GM23338 (cell line): ENCODE results near the gene RNF31.

ENCODE experiments used
- CTCF ChIP-seq, 2 experiments: fragments of 200-600 bp in 1 of 2; sonication (generic) in 1 of 2; conservative IDR thresholded peaks; 2 replicates each; pipeline versions ENCODE4 v1.5.1 to v1.6.1; 2016 to 2017; ENCODE audit warnings: antibody characterized with exemption in 2 of 2, low read depth in 2 of 2, mild to moderate bottlenecking in 2 of 2, moderate library complexity in 1 of 2
- EZH2phosphoT487 ChIP-seq: fragments of 200-600 bp; sonication (generic); IDR thresholded peaks from one replicate; pipeline ENCODE4 v1.8.1; 2018; ENCODE audit warnings: antibody characterized with exemption; ENCODE audit not compliant: unreplicated experiment
- JUNB ChIP-seq: IDR thresholded peaks from one replicate; pipeline ENCODE4 v1.6.1; 2016; ENCODE audit warnings: antibody characterized with exemption; ENCODE audit not compliant: unreplicated experiment
- REST ChIP-seq: IDR thresholded peaks from one replicate; pipeline ENCODE4 v1.6.1; 2018; ENCODE audit warnings: antibody characterized with exemption; ENCODE audit not compliant: unreplicated experiment
- STAT1 ChIP-seq: IDR thresholded peaks from one replicate; pipeline ENCODE4 v1.6.1; 2016; ENCODE audit warnings: antibody characterized with exemption; ENCODE audit not compliant: unreplicated experiment

GRCh38 chr14:24133735-24134134 lies 13.6 kb upstream of the RNF31 start:
- no peak for TF ChIP-seq CTCF (conservative IDR thresholded peaks at IDR 0.05; ENCODE audit: low read depth in 2 of 2)
- no peak for TF ChIP-seq JUNB
- TF ChIP-seq STAT1: no peak
- TF ChIP-seq REST: no peak
- TF ChIP-seq EZH2phosphoT487: no peak
